HG03039 (cell line): ENCODE results near the gene IL34.
"Not testable (repeated sequence)": the region's sequence is repeated elsewhere in the genome, so short reads cannot be mapped to it uniquely, and the experiment has no call there.

Experiments
- ATAC-seq: cut with Tn5 transposase; IDR thresholded peaks from one replicate; pipeline ENCODE4 v1.9.1; 2021; ENCODE audit warnings: mild to moderate bottlenecking, moderate library complexity; ENCODE audit not compliant: unreplicated experiment

IL34 gene

DNA sequence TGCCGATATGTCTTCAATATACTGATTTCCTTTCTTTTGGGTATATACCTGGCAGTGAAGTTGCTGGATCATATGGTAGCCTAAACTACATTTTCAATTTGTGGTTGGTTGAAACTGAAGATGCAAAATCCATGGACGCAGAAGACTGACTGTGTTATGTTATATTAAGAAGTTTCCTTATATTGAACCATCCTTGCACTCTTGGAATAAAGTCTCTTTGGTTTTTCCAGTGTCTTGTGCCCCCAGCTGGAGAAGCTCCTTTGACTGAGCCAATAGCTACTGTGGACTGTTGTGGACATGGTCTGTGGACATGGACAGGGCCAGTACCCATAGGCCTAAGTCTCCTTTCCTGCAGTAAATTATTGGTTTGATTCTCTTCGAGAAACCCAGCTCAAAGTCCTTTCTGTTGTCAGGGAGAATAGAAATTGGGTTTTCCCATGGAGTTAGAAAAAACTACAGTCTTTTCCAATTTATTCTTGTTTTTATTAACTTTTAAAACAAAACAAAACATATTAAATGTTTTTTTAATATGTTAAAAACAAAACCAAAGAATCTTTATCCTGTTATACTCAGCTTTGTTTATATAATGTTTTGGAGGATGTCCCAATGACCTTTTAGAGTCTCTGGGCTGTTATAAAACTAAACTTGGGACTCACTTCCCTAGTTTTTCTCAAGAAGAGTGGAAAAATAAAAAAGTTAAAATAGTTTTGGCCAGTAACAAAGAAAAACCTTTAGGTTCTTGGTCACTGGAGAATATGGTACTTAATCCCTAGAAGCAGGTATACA, 15.2 kb upstream of the IL34 start:
- ATAC-seq = no peak

DNA sequence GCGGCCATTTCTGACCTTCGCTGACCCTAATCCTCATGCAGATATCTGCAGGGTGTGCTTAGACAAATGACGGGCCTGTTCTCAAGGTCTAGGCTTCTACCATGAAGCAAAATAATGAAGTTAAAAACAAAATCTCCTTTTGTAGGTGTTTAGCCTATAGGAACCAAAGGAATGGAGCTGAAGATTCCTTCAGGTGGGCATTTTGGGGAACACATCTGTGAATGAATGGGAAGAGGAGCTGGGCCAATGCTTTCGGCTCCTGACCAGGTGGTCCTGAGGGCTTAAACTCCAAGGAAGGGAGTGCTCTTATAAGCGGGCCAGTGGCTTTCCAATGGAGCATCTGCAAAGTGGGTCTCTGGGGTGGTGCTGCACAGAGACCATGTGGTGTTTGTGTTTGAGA, 14.1 kb upstream of the IL34 start:
- no peak for ATAC-seq

DNA sequence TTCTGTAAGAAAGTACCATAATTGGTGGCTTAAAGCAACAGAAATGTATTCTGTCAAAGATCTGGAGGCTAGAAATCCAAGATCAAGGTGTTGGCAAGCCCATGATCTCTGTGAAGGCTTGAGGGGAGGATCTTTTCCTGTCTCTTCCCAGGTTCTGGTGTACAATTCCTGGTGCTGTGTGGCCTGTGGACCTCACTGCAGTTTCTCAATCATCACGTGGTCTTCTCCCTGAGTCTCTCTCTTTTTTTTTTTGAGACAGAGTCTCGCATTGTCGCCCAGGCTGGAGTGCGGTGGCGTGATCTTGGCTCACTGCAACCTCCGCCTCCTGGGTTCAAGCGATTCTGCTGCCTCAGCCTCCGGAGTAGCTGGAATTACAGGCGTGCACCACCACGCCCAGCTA, 12.7 kb upstream of the IL34 start:
- not testable (repeated sequence) for ATAC-seq

DNA sequence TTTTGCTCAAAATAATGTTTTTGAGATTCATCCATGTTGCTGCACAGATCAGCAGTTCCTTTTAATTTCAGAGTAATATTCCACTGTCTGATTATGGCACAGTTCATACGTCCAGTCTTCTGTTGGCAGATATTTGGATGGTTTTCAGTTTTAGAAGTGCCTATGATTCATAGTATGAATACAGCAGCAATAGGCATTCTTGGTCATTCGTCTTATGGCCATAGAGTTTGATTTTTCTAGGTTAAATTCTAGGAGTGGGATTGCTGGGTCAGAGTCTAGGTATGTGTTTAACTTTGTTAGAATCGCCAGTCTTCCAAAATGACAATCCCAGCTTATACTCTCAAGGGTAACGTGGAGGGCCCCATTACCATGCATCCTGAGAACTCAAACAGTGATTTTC, 11.5 kb upstream of the IL34 start:
- no peak for ATAC-seq

DNA sequence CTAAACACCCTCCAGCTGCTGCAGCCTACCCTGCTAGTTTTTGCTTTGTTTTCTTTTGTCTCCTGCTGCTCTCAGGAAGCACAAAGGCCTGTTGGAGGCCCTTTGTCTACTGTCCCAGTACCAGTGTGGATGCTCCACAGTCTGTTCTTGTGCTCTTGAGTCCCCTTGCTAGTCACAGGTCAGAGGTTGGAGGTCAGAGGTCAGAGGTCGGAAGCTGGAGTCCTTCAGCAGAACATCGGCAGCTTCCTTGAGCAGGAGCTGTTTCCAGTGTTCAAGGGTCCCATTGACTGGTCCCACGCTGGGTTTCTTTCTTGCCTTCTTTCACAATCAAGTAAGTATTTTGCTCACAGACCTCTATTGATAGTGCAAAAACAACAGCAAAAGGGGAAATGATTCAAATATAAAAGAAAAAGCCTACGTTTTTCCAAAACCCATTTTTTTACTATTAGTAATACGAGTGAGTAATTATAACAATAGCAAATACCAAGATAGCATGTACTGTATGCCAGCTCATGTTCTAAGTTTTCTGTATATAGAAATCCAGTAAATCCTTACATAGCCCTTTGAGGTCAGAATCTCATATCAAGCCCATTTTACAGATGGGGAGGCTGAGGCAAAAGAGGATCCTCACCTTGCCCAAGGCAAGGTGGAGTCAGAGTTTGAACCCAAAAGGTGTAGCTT, 10.9 kb upstream of the IL34 start:
- ATAC-seq = no peak

DNA sequence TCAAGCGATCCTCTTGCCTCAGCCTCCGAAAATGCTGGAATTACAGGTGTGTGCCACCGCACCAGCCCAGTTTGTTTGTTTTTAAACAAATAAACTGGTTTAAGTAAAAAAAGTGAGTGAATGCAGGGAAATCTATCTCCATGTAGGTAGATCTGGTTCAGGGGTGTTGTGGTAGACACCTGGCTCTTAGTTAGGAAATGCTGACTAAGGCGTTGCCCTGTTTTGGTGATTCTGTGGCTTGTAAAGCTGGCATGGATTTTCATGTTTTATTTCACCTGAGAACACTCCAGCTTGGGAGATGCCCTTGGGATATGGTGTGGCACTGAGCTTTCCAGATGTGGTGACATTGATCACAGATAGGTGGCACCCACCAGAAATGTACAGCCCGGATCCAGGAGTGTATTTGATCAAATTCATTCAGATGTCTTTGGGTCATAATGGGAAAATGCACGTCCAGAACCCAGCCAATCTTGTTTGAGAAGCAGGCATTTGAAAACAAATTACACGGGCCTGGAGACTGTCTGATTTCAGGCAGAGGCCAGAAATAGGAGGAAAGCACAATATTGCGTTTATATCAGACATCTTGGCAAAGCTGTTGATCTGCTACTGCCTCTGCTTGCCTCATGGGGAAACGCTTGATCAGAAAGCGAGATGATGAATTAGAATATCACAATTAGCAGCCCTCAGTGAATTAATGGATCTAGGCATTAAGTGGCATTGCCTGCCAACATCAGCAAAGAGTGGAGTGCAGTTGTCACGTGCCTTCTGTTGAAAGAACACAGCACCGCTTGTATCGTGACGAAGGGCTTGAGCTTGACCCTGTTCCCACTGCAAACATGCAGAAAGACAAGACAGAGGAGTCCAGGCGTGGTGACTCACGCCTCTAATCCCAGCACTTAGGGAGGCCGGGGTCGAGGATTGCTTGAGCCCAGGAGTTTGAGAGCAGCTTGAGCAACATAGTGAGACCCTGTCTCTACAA, 7.3 kb upstream of the IL34 start:
- ATAC-seq = no peak

DNA sequence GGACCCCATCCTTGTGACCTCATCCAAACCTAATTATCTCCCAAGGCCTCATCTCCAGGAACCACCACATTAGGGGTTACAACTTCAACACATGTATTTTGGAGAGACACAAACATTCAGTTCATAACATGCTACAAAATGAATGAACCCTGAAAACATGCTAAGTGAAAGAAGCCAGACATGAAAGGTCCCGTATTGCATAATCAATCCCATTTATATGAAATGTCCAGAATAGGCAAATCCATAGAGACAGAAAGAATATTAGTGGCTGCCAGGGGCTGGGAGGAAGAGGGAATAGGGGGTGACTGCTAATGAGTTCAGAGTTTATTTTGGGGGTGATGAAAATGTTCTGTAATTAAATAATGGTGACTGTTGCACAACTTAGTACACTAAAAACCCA, 3.7 kb upstream of the IL34 start:
- no peak for ATAC-seq

DNA sequence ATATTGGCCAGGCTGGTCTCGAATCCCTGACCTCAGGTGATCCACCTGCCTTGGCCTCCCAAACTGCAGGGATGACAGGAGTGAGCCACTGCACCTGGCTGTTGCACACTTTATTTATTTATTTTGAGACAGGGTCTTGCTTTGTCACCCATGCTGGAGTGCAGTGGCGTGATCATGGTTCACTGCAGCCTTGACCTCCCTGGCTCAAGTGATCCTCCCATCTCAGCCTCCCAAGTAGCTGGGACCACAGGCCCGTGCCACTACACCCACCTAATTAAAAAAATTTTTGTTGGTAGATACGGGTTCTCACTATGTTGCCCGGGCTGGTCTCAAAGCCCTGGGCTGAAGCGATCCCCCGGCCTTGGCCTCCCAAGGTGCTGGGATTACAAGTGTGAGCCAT, 3.1 kb upstream of the IL34 start:
- ATAC-seq = not testable (repeated sequence)

DNA sequence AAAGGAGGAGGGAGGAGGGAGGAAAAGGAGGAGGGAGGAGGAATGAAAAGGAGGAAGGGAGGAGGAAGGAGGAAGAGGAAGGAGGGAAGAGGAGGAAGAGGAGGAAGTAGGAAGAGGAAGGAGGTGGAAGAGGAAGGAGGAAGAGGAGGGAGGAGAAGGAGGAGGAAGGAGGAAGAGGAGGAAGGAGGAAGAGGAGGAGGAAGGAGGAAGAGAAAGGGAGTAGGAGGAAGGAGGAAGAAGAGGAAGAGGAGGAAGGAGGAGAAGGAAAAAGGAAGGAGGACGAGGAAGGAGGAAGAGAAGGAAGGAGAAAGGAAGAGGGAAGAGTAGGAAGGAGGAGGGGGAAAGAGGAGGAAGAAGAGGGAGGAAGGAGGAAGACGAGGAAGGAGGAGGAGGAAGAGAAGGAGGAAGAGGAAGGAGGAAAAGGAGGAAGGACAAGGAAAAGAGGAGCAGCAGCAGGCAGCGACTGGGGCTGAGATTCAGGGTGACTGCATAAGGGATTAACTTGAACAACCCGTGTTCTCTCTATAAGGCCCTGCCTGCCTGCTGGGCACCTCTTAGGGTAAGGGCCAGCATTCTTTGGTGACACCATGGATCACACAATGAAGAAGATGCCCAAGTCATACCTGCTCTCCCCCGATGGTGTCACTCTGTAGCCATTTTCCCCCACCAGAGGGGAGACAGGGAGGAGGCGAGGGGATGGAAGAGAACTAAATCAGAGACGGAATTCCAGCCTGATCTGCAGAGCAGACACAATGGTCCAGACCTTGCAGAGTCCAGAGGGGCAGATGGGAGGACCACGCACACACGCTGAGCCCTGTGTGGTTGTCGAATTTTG, 1.4 kb upstream of the IL34 start:
- ATAC-seq = no peak

DNA sequence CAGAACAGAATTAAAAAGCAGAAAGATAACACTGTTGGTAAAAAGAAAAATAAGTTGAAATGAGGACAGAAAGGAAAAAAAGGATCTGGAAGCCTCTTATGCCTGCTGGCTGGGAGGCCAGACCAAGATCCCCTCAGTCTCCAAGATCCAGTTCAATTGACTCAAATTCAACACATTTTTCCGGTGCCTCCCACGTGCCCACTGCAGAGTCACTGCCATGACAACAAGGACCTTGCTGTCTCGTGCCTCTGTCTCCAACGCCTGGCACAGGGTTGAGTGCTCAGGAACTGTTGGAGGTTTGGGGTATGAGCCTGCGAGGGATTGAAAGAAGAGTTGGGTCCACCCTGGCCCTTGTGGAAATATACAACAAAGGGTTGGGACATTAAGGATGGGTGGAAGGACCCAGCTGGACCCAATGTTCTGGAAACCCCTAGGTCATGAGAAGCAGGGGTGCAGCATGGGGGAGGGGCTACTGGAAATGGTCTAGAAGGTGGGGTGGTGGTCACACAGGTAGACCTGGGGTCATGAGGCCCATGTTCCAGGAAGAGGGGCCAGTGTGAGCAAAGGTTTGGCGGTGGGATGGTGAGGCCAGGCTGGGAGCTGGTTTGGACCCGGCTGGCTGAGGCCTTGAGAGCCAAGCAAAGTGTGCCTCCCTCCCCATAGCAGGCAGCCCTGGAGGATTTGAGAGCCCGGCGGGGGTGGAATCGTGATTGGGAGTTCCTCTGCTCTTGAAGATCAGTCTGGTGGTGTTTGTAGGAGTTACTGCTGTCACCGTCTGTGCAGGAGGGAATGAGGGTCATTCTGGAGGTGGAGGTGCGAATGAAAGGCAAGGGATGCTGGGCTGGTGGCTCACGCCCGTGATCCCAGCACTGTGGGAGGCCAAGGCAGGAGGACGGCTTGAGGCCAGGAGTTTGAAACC, 1.3 kb downstream of the IL34 start:
- no peak for ATAC-seq

DNA sequence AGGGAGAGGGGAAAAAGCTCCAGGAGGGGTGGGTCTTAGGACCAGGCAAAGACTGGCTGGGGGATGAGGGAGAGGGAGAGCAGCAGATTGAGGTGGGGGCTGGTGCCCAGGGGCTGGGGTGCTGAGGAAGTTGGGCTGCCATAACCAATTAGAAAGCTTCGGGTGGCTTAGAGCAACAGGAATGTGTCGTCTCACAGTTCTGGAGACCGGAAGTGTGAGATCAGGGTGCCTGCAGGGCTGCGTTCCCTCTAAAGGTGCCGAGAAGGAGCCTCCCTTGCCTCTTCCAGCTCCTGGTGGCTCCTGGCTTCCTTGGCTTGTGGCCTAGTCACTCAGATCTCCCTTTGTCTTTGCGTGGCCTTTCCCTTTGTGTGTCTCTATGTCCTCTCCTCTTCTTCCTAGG, 2.2 kb downstream of the IL34 start:
- ATAC-seq = no peak

DNA sequence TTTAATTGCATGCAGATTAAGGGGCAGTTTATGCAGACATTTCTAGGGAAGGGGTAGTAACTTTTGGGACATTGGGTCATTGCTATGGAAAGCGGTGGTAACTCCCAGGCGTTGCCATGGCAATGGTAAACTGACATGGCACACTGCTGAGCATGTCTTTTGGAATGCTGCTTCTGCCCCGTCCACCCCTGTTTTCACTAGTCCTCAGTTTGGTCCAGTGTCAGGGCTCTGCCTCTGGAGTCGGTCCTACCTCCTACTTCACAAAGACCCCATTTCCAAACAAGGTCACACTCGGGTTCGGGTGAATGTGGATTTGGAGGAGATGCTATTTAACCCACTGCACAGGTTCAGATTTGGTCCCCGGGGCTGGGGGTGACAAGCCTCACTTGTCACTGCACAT, 2.9 kb downstream of the IL34 start:
- no peak for ATAC-seq

DNA sequence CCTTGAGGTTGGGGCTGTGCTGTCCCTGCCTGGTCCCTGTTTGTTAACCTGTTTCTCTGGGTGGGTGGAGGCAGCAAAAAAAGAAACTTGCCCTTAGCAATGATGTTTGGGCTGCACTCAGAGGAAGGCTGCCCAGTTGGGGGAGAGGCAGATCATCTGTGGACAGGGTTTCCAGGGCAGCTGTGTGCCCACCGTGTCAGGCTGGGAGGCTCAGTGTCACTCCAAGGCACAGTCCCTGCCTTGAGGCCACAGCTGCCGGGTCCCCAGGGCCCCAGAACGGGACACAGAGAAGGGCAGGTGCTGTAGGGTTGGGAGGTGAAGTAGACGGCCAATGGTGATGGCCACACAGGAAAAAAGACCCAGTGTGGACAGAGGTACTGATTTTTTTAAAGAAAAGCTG, 3.9 kb downstream of the IL34 start:
- ATAC-seq = no peak

DNA sequence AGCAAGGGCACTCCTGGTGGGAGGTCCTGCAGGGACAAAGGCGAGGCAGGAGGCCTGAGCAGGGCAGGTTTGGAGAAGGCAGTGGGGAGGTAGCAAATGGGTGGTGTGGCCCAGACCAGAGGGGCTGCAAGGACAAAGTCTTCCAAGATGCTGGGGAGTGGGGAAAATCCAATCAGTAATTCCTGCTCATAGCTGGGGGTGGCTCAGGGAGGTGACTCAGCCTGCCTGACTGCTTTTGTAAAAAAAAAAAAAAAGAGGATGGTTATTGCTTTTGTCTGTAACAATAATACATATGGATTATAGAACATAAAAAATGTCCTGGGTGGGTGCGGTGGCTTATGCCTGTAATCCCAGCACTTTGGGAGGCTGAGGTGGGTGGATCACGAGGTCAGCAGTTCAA, 5.2 kb downstream of the IL34 start:
- no peak for ATAC-seq

DNA sequence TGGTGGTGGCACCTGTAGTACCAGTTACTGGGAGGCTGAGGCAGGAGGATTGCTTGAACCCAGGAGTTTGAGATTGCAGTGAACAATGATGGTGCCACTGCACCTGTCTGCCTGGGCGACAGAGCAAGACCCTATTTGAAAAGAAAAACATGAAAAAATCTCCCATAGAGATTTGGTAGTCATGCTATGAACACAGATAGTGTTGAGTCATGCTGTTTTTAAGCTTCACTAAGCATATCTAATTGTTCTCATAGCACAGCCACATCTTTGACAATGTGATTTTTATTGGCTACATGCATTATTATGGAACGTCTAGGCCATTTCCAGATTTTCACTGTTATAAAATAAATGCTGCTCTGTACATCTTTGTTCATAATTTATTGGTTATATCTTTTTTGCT, 6.0 kb downstream of the IL34 start:
- ATAC-seq = no peak

DNA sequence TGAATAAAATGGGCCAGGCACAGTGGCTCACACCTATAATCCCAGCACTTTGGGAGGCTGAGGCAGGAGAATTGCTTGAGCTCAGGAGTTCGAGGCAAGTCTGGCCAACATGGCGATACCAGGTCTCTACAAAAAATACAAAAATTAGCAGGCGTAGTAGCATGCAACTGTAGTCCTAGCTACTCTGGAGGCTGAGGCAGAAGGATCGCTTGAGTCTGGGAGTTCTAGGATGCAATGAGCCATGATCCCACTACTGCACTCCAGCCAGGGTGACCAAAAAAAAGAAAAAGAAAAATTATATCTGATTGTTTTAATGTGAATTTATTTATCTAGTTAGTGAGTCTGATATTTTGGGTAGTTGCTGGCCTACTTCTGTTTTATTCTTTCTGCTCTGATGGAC, 7.0 kb downstream of the IL34 start:
- ATAC-seq = no peak

DNA sequence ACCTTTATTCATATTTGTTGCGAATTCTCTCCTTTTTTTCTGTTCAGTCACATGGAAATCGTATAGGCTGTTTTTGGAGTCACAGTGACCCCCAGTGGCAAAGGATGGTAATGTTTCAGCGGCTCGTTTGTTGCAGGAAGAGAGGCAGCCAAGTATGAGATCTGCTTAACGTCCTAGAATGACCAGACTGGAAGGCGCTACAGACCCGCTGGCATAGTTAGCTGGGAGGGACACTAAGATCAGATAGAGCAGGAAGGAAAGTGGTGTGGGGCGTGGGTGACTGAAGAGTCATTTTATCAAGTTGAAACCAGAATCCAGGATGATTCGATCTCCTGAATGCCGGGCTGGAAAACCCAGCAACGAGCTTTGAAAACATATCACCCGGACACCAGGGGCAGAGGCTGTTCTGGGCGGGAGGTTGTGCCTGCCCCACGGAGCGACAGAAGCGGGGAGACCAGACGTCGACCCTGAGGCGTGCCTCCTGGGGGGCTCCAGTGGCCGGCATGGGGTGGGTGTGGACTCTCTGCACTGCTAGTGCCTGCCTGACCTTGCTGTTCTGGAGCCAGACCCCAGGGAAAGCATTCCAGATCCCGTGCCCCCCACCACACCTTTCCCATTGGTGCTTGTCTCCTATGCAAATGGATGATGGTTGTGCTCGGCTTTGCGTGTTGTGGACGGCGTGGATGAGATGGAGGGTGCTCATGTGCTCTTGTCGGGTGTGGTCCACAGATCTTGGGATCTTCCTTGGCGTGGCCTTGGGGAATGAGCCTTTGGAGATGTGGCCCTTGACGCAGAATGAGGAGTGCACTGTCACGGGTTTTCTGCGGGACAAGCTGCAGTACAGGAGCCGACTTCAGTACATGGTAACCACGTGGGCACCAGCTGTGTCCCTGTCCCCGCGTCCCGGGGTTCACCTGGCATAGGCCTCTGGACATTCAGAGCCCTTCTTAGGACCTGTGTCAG, 7.7 kb downstream of the IL34 start:
- ATAC-seq = no peak

DNA sequence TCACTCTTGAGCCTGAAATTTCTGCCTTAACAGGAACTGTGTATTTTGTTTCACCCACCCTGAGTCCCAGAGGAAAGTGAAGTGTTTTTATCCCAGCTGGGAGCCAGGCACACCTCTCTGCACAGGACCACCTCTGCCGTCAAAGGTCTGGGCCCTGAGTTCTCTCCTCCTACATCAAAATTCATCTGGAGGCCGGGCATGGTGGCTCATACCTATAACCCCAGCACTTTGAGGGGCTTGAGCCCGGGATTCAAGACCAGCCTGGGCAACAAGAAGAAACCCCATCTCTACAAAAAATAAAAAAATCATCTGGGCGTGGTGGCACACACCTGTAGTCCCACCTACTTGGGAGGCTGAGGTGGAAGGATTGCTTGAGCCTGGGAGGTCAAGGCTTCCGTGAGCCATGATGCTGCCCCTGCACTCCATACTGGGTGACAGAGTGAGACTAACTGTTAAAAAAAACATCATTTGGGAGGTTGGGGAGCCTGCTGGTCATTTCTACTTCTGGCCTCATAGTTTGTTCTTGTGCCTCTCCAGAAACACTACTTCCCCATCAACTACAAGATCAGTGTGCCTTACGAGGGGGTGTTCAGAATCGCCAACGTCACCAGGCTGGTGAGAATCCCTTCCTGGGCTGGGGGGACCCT, 9.8 kb downstream of the IL34 start:
- no peak for ATAC-seq
